DND-41 (cell line): ENCODE measurements around the gene PAPLN.

ENCODE experiments used
- EZH2 ChIP-seq: IDR thresholded peaks from 3 replicates; pipeline ENCODE4 v1.6.1; 2012; ENCODE audit warnings: borderline replicate concordance, low read depth, mild to moderate bottlenecking, moderate library complexity, low read length, inconsistent platforms; ENCODE audit not compliant: severe bottlenecking
- TF ChIP-seq, protein P1 (sequence below): IDR thresholded peaks from 2 replicates; pipeline ENCODE4 v1.5.1; 2012; ENCODE audit warnings: borderline replicate concordance, low read length, moderate library complexity, mild to moderate bottlenecking; ENCODE audit not compliant: poor library complexity, severe bottlenecking; ENCODE audit errors: extremely low read depth

DNA sequence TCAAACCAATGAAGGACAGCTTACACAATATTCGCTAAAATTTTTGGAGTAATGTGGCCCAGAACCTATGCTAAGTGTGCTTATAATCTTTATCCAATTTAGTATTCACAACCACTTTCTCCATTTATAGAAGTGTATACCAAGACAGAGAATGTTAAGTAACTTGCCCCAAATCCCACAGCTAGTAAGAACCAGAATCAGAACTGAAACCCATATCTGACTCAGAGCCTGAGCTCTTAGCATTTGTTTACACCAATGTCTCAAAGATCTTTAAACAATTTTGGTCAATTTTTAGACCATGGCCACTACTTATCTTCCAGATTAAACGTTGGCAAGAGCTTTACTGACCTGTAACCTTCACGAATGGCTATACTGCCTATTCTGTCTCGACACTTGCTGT lies 53.0 kb downstream of the PAPLN start:
- TF ChIP-seq, protein P1, sequence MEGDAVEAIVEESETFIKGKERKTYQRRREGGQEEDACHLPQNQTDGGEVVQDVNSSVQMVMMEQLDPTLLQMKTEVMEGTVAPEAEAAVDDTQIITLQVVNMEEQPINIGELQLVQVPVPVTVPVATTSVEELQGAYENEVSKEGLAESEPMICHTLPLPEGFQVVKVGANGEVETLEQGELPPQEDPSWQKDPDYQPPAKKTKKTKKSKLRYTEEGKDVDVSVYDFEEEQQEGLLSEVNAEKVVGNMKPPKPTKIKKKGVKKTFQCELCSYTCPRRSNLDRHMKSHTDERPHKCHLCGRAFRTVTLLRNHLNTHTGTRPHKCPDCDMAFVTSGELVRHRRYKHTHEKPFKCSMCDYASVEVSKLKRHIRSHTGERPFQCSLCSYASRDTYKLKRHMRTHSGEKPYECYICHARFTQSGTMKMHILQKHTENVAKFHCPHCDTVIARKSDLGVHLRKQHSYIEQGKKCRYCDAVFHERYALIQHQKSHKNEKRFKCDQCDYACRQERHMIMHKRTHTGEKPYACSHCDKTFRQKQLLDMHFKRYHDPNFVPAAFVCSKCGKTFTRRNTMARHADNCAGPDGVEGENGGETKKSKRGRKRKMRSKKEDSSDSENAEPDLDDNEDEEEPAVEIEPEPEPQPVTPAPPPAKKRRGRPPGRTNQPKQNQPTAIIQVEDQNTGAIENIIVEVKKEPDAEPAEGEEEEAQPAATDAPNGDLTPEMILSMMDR = no peak
- no peak for TF ChIP-seq EZH2
